Neural cell (in vitro differentiated cells): Measurements from ENCODE around the gene HSD3B7. TPM values are rescaled to one million over a fixed set of nuclear protein-coding genes. Genes with fewer than 3 reads are reported as not detected.

ENCODE experiments used
- H2AFZ ChIP-seq: fragments of 200-600, 300-800 bp; sonication (generic), shearing (Covaris generic); 2 replicates; pipeline ENCODE4 v1.6.0; 2014; ENCODE audit warnings: low read depth, mild to moderate bottlenecking, antibody characterized with exemption, low read length, moderate library complexity
- H3F3A ChIP-seq: fragments of 200-600 bp; shearing (Covaris generic); 2 replicates; pipeline ENCODE4 v1.6.1; 2016; ENCODE audit warnings: mild to moderate bottlenecking, moderate library complexity, mixed read lengths, antibody characterized with exemption, low read length; ENCODE audit not compliant: insufficient read depth, poor library complexity, severe bottlenecking
- H3K27ac ChIP-seq: fragments of 200-600, 300-800 bp; sonication (generic), shearing (Covaris generic); 2 replicates; pipeline ENCODE4 v1.5.1; 2014; ENCODE audit warnings: mild to moderate bottlenecking, low read length, moderate library complexity
- H3K27me3 ChIP-seq: fragments of 300-800, 200-600 bp; sonication (generic), shearing (Covaris generic); 2 replicates; pipeline ENCODE4 v1.6.0; 2014; ENCODE audit warnings: mild to moderate bottlenecking, low read depth, low read length, moderate library complexity; ENCODE audit not compliant: insufficient read depth
- H3K36me3 ChIP-seq: fragments of 300-800, 200-600 bp; sonication (generic), shearing (Covaris generic); 2 replicates; pipeline ENCODE4 v1.5.1; 2014; ENCODE audit warnings: mild to moderate bottlenecking, antibody characterized with exemption, low read length, moderate library complexity; ENCODE audit not compliant: insufficient read depth
- H3K4me2 ChIP-seq: fragments of 300-800, 200-600 bp; sonication (generic), shearing (Covaris generic); 2 replicates; pipeline ENCODE4 v1.6.0; 2014; ENCODE audit warnings: mild to moderate bottlenecking, low read length
- H3K4me3 ChIP-seq: fragments of 300-800, 200-600 bp; sonication (generic), shearing (Covaris generic); 2 replicates; pipeline ENCODE4 v1.5.1; 2014; ENCODE audit warnings: mild to moderate bottlenecking, low read length, moderate library complexity
- H3K79me2 ChIP-seq: fragments of 200-600 bp; shearing (Covaris generic); replicated peaks from 2 replicates; pipeline ENCODE4 v1.6.0; 2014; ENCODE audit warnings: mild to moderate bottlenecking, low read length, moderate library complexity; ENCODE audit not compliant: insufficient read depth
- H3K9ac ChIP-seq: fragments of 300-800, 200-600 bp; sonication (generic), shearing (Covaris generic); 2 replicates; pipeline ENCODE4 v1.6.1; 2016; ENCODE audit warnings: mild to moderate bottlenecking, low read length, mixed read lengths
- H3K9me2 ChIP-seq: fragments of 200-600 bp; shearing (Covaris generic); 2 replicates; pipeline ENCODE4 v1.6.1; 2016; ENCODE audit warnings: mild to moderate bottlenecking, low read length, mixed read lengths; ENCODE audit not compliant: insufficient read depth
- H3K9me3 ChIP-seq: fragments of 200-600, 300-800 bp; sonication (generic), shearing (Covaris generic); 2 replicates; pipeline ENCODE4 v1.6.1; 2016; ENCODE audit warnings: mild to moderate bottlenecking, mixed run types, low read length, moderate library complexity, mixed read lengths
- H4K20me1 ChIP-seq: fragments of 200-600 bp; shearing (Covaris generic); 2 replicates; pipeline ENCODE4 v1.6.1; 2016; ENCODE audit warnings: mild to moderate bottlenecking, mixed run types; ENCODE audit not compliant: insufficient read depth
- EP300 ChIP-seq: fragments of 450-650 bp; conservative IDR thresholded peaks from 2 replicates; pipeline ENCODE4 v1.6.1; 2014; ENCODE audit warnings: antibody characterized with exemption, mild to moderate bottlenecking, moderate library complexity; ENCODE audit not compliant: poor library complexity, severe bottlenecking
- EZH2 ChIP-seq: fragments of 200-600, 300-800 bp; shearing (Covaris generic), sonication (generic); IDR thresholded peaks from 2 replicates; pipeline ENCODE4 v1.6.1; 2014; ENCODE audit warnings: antibody characterized with exemption, low read length, borderline replicate concordance, mild to moderate bottlenecking; ENCODE audit not compliant: insufficient read depth, poor library complexity, severe bottlenecking
- MXI1 ChIP-seq: fragments of 450-650 bp; conservative IDR thresholded peaks from 2 replicates; pipeline ENCODE4 v1.6.1; 2014; ENCODE audit warnings: antibody characterized with exemption, mild to moderate bottlenecking; ENCODE audit not compliant: poor library complexity, severe bottlenecking
- POLR2AphosphoS5 ChIP-seq: IDR thresholded peaks from 2 replicates; pipeline ENCODE4 v1.6.1; 2012
- RAD21 ChIP-seq: fragments of 450-650 bp; conservative IDR thresholded peaks from 2 replicates; pipeline ENCODE4 v1.6.1; 2014; ENCODE audit warnings: antibody characterized with exemption, mild to moderate bottlenecking, moderate library complexity
- REST ChIP-seq: IDR thresholded peaks from 2 replicates; pipeline ENCODE4 v1.6.1; 2012; ENCODE audit warnings: borderline replicate concordance
- SMC3 ChIP-seq: fragments of 450-650 bp; conservative IDR thresholded peaks from 2 replicates; pipeline ENCODE4 v1.6.1; 2014; ENCODE audit warnings: antibody characterized with exemption, mild to moderate bottlenecking, moderate library complexity; ENCODE audit not compliant: poor library complexity
- TAF1 ChIP-seq: IDR thresholded peaks from 2 replicates; pipeline ENCODE4 v1.6.1; 2012; ENCODE audit warnings: low read depth
- polyA plus RNA-seq: library from polyadenylated mRNA; depleted of rRNA; stranded (reverse); fragments of >200 nt; gene quantifications from 2 replicates; pipeline ENCODE4 v1.2.3, GENCODE V29; 2014
- TF ChIP-seq, protein P1 (sequence below): fragments of 450-650 bp; IDR thresholded peaks from 2 replicates; pipeline ENCODE4 v1.5.1; 2014; ENCODE audit warnings: antibody characterized with exemption, mild to moderate bottlenecking, moderate library complexity; ENCODE audit not compliant: poor library complexity, severe bottlenecking

The HSD3B7 gene
- polyA plus RNA-seq, 1 donor from 2014 or later, result 3.4 TPM

GRCh38 chr16:30944352-30944751 lies 40.7 kb upstream of the HSD3B7 start:
- Histone ChIP-seq H3F3A (no peaks in the 10 kb centered on the region), H3K36me3 (peaks cover 6% of the 10 kb centered on the region), H3K79me2 (peaks cover 7% of the 10 kb centered on the region), H3K27me3 (no peaks in the 10 kb centered on the region), H3K9me3 (no peaks in the 10 kb centered on the region), H3K4me2 (no peak overlapping the region), H3K9me2 (no peaks in the 10 kb centered on the region), H3K4me3 (no peak overlapping the region), H2AFZ (no peak overlapping the region), H4K20me1 (no peaks in the 10 kb centered on the region), H3K27ac (no peak overlapping the region), H3K9ac (no peak overlapping the region)
- TF ChIP-seq, protein P1, sequence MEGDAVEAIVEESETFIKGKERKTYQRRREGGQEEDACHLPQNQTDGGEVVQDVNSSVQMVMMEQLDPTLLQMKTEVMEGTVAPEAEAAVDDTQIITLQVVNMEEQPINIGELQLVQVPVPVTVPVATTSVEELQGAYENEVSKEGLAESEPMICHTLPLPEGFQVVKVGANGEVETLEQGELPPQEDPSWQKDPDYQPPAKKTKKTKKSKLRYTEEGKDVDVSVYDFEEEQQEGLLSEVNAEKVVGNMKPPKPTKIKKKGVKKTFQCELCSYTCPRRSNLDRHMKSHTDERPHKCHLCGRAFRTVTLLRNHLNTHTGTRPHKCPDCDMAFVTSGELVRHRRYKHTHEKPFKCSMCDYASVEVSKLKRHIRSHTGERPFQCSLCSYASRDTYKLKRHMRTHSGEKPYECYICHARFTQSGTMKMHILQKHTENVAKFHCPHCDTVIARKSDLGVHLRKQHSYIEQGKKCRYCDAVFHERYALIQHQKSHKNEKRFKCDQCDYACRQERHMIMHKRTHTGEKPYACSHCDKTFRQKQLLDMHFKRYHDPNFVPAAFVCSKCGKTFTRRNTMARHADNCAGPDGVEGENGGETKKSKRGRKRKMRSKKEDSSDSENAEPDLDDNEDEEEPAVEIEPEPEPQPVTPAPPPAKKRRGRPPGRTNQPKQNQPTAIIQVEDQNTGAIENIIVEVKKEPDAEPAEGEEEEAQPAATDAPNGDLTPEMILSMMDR, result no peak
- no peak for TF ChIP-seq MXI1
- TF ChIP-seq EZH2, result no peak
- no peak for TF ChIP-seq POLR2AphosphoS5
- no peak for TF ChIP-seq REST
- TF ChIP-seq EP300, result no peak
- TF ChIP-seq RAD21, result no peak
- TF ChIP-seq TAF1, result no peak
- TF ChIP-seq SMC3, result no peak

DNA sequence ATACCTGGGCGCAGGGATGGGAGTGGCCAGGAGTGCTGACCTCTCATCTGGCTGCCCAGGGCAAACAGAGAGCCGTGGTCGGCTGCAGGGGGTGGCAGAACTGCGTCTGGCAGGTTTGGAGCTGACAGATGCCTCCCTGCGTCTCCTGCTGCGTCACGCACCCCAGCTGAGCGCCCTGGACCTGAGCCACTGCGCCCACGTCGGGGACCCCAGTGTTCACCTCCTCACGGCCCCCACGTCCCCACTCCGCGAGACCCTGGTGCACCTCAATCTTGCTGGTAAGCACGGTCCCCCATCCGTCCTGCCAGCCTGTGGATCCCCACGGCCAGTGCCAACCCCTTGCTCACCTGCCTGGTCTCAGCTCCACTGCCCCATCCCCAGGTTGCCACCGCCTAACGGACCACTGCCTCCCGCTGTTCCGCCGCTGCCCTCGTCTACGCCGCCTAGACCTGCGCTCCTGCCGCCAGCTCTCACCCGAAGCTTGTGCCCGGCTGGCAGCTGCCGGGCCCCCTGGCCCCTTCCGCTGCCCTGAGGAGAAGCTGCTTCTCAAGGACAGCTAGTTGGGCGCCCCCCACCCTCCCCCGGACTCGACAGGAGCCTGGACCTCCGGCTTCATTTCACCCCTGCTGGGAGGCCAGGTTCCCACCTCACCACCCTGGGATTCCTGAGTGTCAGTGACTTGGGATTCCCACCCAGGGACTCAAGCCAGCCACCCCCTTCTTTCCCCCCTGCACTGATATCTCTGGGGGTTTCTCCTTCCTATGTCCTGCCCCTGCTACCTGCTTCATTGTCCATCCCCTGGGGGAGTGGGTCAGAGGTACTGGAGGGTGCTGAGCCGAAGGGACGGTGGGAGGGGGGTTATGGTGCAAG lies 38.1 kb upstream of the HSD3B7 start:
- peak overlapping the region; percentile 86 for H3K4me3 ChIP-seq
- no peaks in the 10 kb centered on the region for H3F3A ChIP-seq
- peak overlapping the region; percentile 88 for H3K9ac ChIP-seq

More for the DNA sequence above, 38.1 kb upstream of the HSD3B7 start:
- no peaks in the 10 kb centered on the region for H3K27me3 ChIP-seq
- H3K9me3 ChIP-seq, result no peaks in the 10 kb centered on the region
- no peaks in the 10 kb centered on the region for H3K9me2 ChIP-seq
- H3K27ac ChIP-seq, result peak overlapping the region; percentile 92
- no peak for TF ChIP-seq MXI1
- no peak for TF ChIP-seq RAD21
- TF ChIP-seq, protein P1, result no peak
- TF ChIP-seq EP300, result no peak
- TF ChIP-seq EZH2, result no peak
- TF ChIP-seq REST, result no peak
- no peak for TF ChIP-seq TAF1
- TF ChIP-seq SMC3, result no peak
- TF ChIP-seq POLR2AphosphoS5, result no peak
- H4K20me1 ChIP-seq, result no peaks in the 10 kb centered on the region
- no peak overlapping the region for H2AFZ ChIP-seq
- no peak overlapping the region for H3K4me2 ChIP-seq
- peaks cover 10% of the 10 kb centered on the region for H3K79me2 ChIP-seq
- peaks cover 6% of the 10 kb centered on the region for H3K36me3 ChIP-seq
